Coronary artery (tissue), 2 donors: Measurements from ENCODE around the gene RBP5.

Experiments
- DNase-seq: peaks from one replicate; pipeline ENCODE4 v3.0.0-alpha.2; 2017; ENCODE audit warnings: low spot score
- H3K27ac ChIP-seq, 2 donors: fragments of 200-600 bp; sonication (generic); one replicate each; pipeline ENCODE4 v1.5.1; 2016 to 2019
- H3K4me3 ChIP-seq: fragments of 200-600 bp; sonication (generic); 2 replicates; pipeline ENCODE4 v1.5.1; 2016; ENCODE audit warnings: mild to moderate bottlenecking, moderate library complexity
- CTCF ChIP-seq: fragments of 200-600 bp; sonication (generic); IDR thresholded peaks from one replicate; pipeline ENCODE4 v1.5.1; 2019; ENCODE audit warnings: antibody characterized with exemption

RBP5 gene

GRCh38 chr12:7096979-7097378 lies 31.7 kb downstream of the RBP5 start:
- TF ChIP-seq CTCF: no peak
- DNase-seq: no peak
- H3K4me3 ChIP-seq: no peak overlapping the region
- H3K27ac ChIP-seq: no peak overlapping the region

GRCh38 chr12:7096006-7096932 lies 32.4 kb downstream of the RBP5 start:
- no peak overlapping the region for H3K27ac ChIP-seq
- DNase-seq: no peak
- no peak for TF ChIP-seq CTCF
- no peak overlapping the region for H3K4me3 ChIP-seq

GRCh38 chr12:7093892-7094291 lies 34.8 kb downstream of the RBP5 start:
- no peak for DNase-seq
- H3K4me3 ChIP-seq: no peak overlapping the region
- TF ChIP-seq CTCF: no peak
- H3K27ac ChIP-seq: peak overlapping the region in 1 of 2 donors; percentile 33

- no peak for DNase-seq
- Histone ChIP-seq H3K4me3 (no peak overlapping the region), H3K27ac (peak overlapping the region in 1 of 2 donors; percentile 33)
- TF ChIP-seq CTCF: no peak
These were observed 35.2 kb downstream of the RBP5 start for GRCh38 chr12:7093486-7093885.

- H3K4me3 ChIP-seq: peak overlapping the region; percentile 79
- TF ChIP-seq CTCF: no peak
- DNase-seq: no peak
- peak overlapping the region; percentile 86 to 94 for H3K27ac ChIP-seq
These were observed 35.7 kb downstream of the RBP5 start for GRCh38 chr12:7092986-7093460.

GRCh38 chr12:7092229-7092985 lies 36.3 kb downstream of the RBP5 start, which contains the start of gene C1R:
C1R (minus strand) TSS chr12:7092445; CDS start chr12:7092388, 57 bp downstream.
- DNase-seq: peak; percentile 91
- peak; percentile 85 for TF ChIP-seq CTCF
- H3K27ac ChIP-seq: peak within 1 kb of the TSS; percentile 86 to 94
- peak within 1 kb of the TSS; percentile 79 for H3K4me3 ChIP-seq
